Measurements from ENCODE around the gene FCN2. TPM values are rescaled to one million over a fixed set of nuclear protein-coding genes. Genes with fewer than 3 reads are reported as not detected.

FCN2 gene
- total RNA-seq, 6 experiments from 2014 or later = 46.6 to 116 (median 77.3) TPM

DNA sequence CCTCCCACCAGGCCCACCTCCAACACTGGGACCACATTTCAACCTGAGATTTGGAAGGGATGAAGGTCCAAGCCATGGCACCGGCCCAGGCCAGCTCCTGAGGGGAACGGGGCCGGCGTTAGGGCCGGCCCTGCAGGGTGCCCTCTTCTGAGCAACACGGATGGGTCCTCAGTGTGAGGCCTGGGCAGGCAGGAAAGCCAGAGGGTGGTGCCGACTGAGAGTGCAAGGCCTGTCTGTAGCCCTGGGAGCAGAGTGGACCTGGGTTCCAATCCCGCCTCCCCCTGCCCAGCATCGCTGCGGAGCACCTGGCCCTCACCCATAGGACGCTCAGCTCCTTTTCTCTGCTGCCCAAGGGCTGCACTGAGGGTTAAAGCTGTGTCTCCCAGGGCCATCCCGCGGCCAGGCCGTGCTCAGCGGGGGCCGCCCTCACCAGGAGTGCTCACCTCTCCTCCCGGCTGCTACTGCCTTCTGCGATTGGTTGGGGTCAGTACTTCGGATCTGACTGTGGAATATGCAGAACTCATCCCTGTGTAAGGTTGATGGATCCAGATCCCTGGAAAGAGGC is 44.1 kb upstream of the FCN2 start:
- Histone ChIP-seq H3K27ac (no peak overlapping the region), H3K9me3 (no peaks in the 10 kb centered on the region), H3K36me3 (no peaks in the 10 kb centered on the region), H3K4me1 (no peaks in the 10 kb centered on the region), H3K4me3 (no peak overlapping the region), H3K27me3 (no peaks in the 10 kb centered on the region)
- no peak for TF ChIP-seq POLR2A (IDR thresholded peaks at IDR 0.05)
- no peak for TF ChIP-seq CTCF (IDR thresholded peaks at IDR 0.05)
- DNase-seq (no peak), ATAC-seq (no peak)
- intact Hi-C loops (cut with DNase I) = no loop called here
- 79% methylated on average over 5 of the region's 19 CpGs for WGBS (ENCODE audit: insufficient coverage, low coverage, low lambda C conversion rate, missing lambda C conversion rate)

GRCh38 chr9:134837529-134837928 is 43.1 kb upstream of the FCN2 start:
- WGBS (ENCODE audit: insufficient coverage, low coverage, low lambda C conversion rate, missing lambda C conversion rate) = 73% methylated on average over 8 of the region's 12 CpGs
- H3K36me3 ChIP-seq = no peaks in the 10 kb centered on the region
- DNase-seq (no peak), ATAC-seq (no peak)
- intact Hi-C loops (cut with DNase I) = no loop called here
- H3K27ac ChIP-seq = no peak overlapping the region
- H3K4me3 ChIP-seq = no peak overlapping the region
- no peaks in the 10 kb centered on the region for H3K4me1 ChIP-seq
- no peaks in the 10 kb centered on the region for H3K27me3 ChIP-seq
- no peaks in the 10 kb centered on the region for H3K9me3 ChIP-seq
- TF ChIP-seq CTCF (IDR thresholded peaks at IDR 0.05) = no peak
- no peak for TF ChIP-seq POLR2A (IDR thresholded peaks at IDR 0.05)

DNA sequence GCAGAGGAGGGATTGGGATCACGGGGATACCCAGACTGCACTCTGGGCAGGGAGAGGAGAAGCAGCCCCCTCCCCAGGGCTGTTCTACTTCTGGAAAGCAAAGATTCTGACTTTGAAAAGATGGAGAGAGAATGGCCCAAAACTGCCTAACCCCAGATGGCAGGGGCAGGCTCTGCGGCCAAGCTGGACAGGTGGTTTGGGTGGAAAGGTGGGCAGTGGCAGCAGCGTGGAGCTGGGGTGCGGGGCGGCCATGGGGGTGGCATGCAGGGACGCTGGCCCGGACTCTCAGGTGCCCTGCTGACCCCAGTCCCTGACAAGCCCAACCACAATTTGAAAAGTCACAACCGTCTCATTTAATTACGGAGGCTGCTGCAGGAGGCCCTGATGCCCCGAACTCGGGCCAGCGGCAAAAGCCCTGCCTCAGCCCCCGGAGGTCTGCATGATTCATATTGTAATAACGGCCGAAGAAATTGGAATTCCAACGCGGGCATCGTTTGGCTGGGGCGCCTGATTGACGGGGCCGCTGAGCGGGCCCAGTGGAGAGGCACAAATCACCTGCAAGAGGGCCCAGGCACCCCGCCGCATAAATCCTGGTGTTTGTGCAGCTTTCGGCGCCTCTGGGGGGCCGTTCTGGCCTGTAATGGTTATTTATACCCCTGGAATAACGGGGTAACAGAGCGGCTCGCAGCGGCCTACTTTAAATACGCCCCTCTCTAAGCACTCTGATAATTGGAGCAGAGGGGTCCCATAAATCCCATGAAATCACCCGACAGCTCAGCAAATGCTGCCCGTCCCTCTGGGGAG is 41.8 kb upstream of the FCN2 start:
- ATAC-seq (no peak), DNase-seq (no peak)
- H3K36me3 ChIP-seq = no peaks in the 10 kb centered on the region
- 73% methylated on average over 18 of the region's 34 CpGs for WGBS (ENCODE audit: insufficient coverage, low coverage, low lambda C conversion rate, missing lambda C conversion rate)
- intact Hi-C loops (cut with DNase I) = no loop called here
- TF ChIP-seq POLR2A (IDR thresholded peaks at IDR 0.05) = no peak
- TF ChIP-seq CTCF (IDR thresholded peaks at IDR 0.05) = no peak
- no peaks in the 10 kb centered on the region for H3K9me3 ChIP-seq
- H3K27me3 ChIP-seq = no peaks in the 10 kb centered on the region
- H3K4me3 ChIP-seq = no peak overlapping the region
- no peak overlapping the region for H3K27ac ChIP-seq
- H3K4me1 ChIP-seq = no peaks in the 10 kb centered on the region

- ATAC-seq = no peak
- Histone ChIP-seq H3K9me3 (no peaks in the 10 kb centered on the region), H3K4me3 (no peak overlapping the region), H3K27ac (no peak overlapping the region), H3K27me3 (no peaks in the 10 kb centered on the region), H3K4me1 (no peaks in the 10 kb centered on the region), H3K36me3 (no peaks in the 10 kb centered on the region)
- TF ChIP-seq CTCF (IDR thresholded peaks at IDR 0.05) (no peak), POLR2A (IDR thresholded peaks at IDR 0.05) (no peak)
- WGBS (ENCODE audit: insufficient coverage, low coverage, low lambda C conversion rate, missing lambda C conversion rate) = no CpG with 5 or more reads among the region's 21 CpGs
- DNase-seq = no peak
- intact Hi-C loops (cut with DNase I) = loop anchor here in 1 of 2 donors (2.0 kb wide), 1 partner anchor 51 kb away; no protein-coding TSS in a partner anchor
Measured at GRCh38 chr9:134839455-134840125, 41.0 kb upstream of the FCN2 start.
